Upper lobe of right lung (tissue), 1 donor: ENCODE data around the gene NIPA2. TPM values are rescaled to one million over a fixed set of nuclear protein-coding genes. Genes with fewer than 3 reads are reported as not detected.

Experiments used
- ATAC-seq: fragments of 200-7000 bp; cut with Tn5 transposase; one replicate; pipeline ENCODE4 v1.9.1; 2020; ENCODE audit warnings: mild to moderate bottlenecking, moderate library complexity
- DNase-seq: peaks from one replicate; pipeline ENCODE4 v3.0.0-alpha.2; 2020
- H3K27ac ChIP-seq: fragments of 200-600 bp; one replicate; pipeline ENCODE4 v1.8.0; 2022
- H3K27me3 ChIP-seq: fragments of 200-600 bp; one replicate; pipeline ENCODE4 v1.8.0; 2022; ENCODE audit warnings: mild to moderate bottlenecking
- H3K36me3 ChIP-seq: fragments of 200-600 bp; one replicate; pipeline ENCODE4 v1.8.0; 2022
- H3K4me1 ChIP-seq: fragments of 200-600 bp; one replicate; pipeline ENCODE4 v1.8.0; 2022
- H3K4me3 ChIP-seq: fragments of 200-600 bp; one replicate; pipeline ENCODE4 v1.8.0; 2022; ENCODE audit warnings: mild to moderate bottlenecking
- H3K9me3 ChIP-seq: fragments of 200-600 bp; one replicate; pipeline ENCODE4 v1.8.0; 2022
- CTCF ChIP-seq: fragments of 200-600 bp; IDR thresholded peaks from one replicate; pipeline ENCODE4 v1.8.0; 2022; ENCODE audit warnings: antibody characterized with exemption
- intact Hi-C: fragments of 100-400 bp; cut with DNase I; formaldehyde crosslinking; loops from one replicate; pipeline ENCODE4 v1.11.0; 2022
- total RNA-seq: library from RNA; stranded (reverse); fragmentation: NEBNext Ultra II Directional; extraction: Animal tissue kit (Norgen Biotek cat#: 25700); gene quantifications from one replicate; pipeline ENCODE4 v1.2.1, GENCODE V29; 2021
- donor health status: DM: no; HTN: yes; CAD: no; lungs with severe emphysema.

The NIPA2 gene
- total RNA-seq, 1 donor from 2014 or later = 46.2 TPM

- intact Hi-C loops = no loop called here
- Histone ChIP-seq H3K4me1 (no peaks in the 10 kb centered on the region), H3K36me3 (peaks cover 97% of the 10 kb centered on the region), H3K27ac (no peak overlapping the region), H3K9me3 (no peaks in the 10 kb centered on the region), H3K27me3 (no peaks in the 10 kb centered on the region), H3K4me3 (no peak overlapping the region)
- DNase-seq (no peak), ATAC-seq (no peak)
- TF ChIP-seq CTCF = no peak
These were observed 30.0 kb downstream of the NIPA2 start for GRCh38 chr15:22868495-22868894.

GRCh38 chr15:22868928-22869327 is 30.5 kb downstream of the NIPA2 start:
- intact Hi-C loops = no loop called here
- Histone ChIP-seq H3K27me3 (no peaks in the 10 kb centered on the region), H3K27ac (no peak overlapping the region), H3K4me3 (no peak overlapping the region), H3K4me1 (no peaks in the 10 kb centered on the region), H3K36me3 (peaks cover 97% of the 10 kb centered on the region), H3K9me3 (no peaks in the 10 kb centered on the region)
- no peak for ATAC-seq
- no peak for DNase-seq
- no peak for TF ChIP-seq CTCF

GRCh38 chr15:22869856-22870255 is 31.4 kb downstream of the NIPA2 start:
- no peak overlapping the region for H3K4me3 ChIP-seq
- H3K27ac ChIP-seq = no peak overlapping the region
- no peaks in the 10 kb centered on the region for H3K9me3 ChIP-seq
- intact Hi-C loops = no loop called here
- ATAC-seq (no peak), DNase-seq (no peak)
- TF ChIP-seq CTCF = no peak
- peaks cover 99% of the 10 kb centered on the region for H3K36me3 ChIP-seq
- H3K4me1 ChIP-seq = no peaks in the 10 kb centered on the region
- no peaks in the 10 kb centered on the region for H3K27me3 ChIP-seq

- no peak overlapping the region for H3K27ac ChIP-seq
- DNase-seq (no peak), ATAC-seq (no peak)
- no peaks in the 10 kb centered on the region for H3K4me1 ChIP-seq
- peaks cover 99% of the 10 kb centered on the region for H3K36me3 ChIP-seq
- intact Hi-C loops = no loop called here
- no peaks in the 10 kb centered on the region for H3K27me3 ChIP-seq
- H3K9me3 ChIP-seq = no peaks in the 10 kb centered on the region
- no peak overlapping the region for H3K4me3 ChIP-seq
- no peak for TF ChIP-seq CTCF
These were observed 32.4 kb downstream of the NIPA2 start for GRCh38 chr15:22870865-22871264.

- DNase-seq (no peak), ATAC-seq (peak; percentile 19)
- H3K36me3 ChIP-seq = peaks cover 99% of the 10 kb centered on the region
- H3K27ac ChIP-seq = no peak overlapping the region
- no peaks in the 10 kb centered on the region for H3K27me3 ChIP-seq
- no peaks in the 10 kb centered on the region for H3K4me1 ChIP-seq
- H3K4me3 ChIP-seq = no peak overlapping the region
- no peaks in the 10 kb centered on the region for H3K9me3 ChIP-seq
- no peak for TF ChIP-seq CTCF
- intact Hi-C loops = no loop called here
These were observed 33.1 kb downstream of the NIPA2 start for GRCh38 chr15:22871481-22872086.
